ENCODE data around the gene IGIP.

GRCh38 chr5:140108093-140109017 lies 17.4 kb upstream of the IGIP start:
- TF ChIP-seq CTCF (IDR thresholded peaks at IDR 0.05) (no peak), POLR2A (IDR thresholded peaks at IDR 0.05) (no peak)
